ENCODE data around the gene RTP5.
"Not testable (repeated sequence)": the region's sequence is repeated elsewhere in the genome, so short reads cannot be mapped to it uniquely, and the experiment has no call there.

Gene RTP5

DNA sequence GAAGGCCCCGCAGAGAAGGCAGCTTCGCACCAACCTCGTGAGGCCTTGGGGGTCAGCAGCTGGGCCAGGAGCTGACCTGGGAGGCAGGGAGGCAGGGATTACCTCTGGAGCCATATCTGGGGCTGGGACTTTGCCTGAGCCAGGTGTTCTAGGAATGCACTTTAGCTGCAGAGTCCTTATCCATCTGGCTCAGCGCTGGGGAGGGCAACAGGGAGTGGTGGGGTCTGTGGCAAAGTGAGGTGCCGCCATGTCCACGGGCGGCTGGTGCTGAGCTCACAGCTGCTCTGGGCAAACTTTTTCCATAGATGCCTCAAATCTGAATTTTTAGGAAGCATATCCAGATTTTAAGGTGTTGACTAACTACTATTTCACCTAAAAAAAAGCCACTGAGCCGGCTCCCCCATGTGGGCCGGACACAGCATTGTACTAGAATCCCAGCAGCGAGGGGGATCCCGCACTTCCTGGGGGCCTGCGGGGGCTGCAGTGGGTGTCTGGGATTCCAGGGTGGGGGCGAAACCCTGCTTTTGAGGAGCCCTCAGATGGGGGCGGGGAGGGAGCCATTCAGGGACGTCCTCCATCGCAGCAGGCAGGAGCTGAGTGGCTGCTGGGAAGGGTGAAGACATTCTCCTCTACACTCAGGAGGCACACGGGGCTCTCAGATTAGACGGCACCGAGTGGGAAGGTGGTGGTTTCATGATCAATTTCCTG lies 34.6 kb downstream of the RTP5 start:
- no peak for DNase-seq

GRCh38 chr2:241904791-241905710 lies 35.5 kb downstream of the RTP5 start:
- no peak for DNase-seq

DNA sequence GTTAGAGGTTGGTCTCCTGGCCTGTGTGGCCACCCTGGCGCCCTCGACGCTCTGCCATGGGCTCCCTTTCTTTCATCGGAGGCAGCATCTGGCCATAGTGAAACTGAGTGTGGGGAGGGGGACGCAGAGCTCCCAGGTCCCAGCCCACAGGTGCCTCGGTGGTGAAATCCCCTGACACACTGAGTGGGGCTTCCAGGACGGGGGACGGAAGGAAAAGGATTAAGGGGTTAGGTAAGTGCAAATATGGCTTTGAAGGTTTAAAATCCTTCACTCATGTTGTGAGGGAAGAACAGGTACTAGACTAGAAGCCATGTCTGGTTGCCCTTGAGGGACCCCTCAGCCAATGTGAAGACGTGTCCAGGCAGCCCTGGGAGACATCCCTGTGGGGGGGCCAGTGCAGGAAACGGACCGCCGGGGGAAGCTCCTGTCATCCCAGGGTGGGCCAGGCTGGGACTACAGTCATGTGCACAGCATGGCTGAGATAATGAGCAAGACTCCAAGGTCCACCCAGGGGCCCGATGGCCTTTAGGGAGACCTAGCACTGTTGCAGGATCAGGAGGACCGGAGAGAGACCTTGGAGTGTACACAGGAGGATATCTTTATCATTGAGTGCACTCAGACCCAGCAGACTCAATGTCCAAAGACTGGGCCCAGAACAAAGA lies 36.3 kb downstream of the RTP5 start:
- no peak for DNase-seq

DNA sequence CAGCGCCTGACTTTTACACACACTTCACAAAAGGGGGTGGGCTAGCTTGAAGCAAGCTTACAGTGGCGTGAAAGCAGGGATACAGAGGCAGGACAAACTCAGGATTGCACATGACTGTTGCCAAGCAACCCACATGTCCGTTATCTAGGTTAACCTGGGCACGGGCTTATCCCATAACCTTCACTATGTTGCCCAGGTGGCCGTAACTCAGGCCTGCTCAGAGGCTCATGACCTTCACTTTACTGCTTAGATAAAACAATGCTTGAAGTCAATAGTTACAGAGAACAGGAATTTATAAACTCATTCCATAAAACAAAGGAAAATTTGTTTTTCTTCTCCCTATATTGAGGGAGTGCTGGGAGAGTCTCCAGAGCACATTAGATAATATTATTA lies 36.8 kb downstream of the RTP5 start:
- DNase-seq: not testable (repeated sequence)

DNA sequence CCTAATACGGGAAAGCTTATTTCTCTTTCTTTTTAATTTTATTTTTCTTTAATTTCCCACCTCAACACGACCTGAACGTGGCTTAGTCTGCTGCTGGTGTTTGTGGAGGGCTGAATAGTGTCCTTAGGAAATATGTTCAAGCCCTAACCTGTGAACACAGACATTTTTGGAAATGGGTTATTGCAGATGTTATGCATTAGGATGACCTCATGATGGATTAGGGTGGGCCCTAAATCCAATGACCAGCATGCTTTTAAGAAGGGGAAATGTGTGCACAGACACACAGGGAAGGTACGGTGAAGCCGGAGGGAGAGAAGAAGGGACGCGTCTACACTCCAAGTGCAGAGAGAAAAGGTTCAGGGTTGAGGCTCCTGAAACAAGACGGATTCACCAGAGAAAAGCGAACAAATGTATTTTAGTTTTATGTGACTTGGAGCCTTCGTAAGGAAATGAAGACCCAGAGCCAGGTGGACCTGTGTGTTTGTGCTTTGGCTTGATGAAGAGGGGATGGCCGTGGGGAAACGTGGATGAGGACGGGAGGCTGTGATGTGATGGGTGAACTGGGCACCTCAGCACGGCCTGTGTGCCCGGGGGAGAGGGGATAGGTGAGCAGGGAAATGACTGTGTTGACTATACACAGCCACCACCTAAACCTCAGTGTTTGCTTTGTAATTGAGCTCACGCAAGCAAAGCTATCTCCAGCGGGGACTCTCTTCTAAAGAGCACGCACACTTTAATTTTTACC lies 37.5 kb downstream of the RTP5 start:
- no peak for DNase-seq

DNA sequence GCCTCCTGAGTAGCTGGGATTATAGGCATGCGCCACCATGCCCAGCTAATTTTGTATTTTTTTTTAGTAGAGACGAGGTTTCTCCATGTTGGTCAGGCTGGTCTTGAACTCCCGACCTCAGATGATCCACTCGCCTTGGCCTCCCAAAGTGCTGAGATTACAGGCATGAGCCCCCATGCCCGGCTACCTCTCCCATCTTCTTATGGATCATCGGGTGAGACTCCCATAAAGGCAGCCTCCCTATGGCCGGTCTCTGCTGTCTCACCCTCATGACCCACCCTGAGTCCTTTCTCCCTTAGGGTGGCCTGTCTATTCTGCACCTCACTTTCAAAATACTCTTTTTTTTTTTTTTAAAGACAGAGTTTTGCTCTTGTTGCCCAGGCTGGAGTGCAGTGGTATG lies 38.3 kb downstream of the RTP5 start:
- DNase-seq: not testable (repeated sequence)

- DNase-seq: no peak
These were observed 39.3 kb downstream of the RTP5 start for GRCh38 chr2:241908686-241909420.

GRCh38 chr2:241909769-241910168 lies 40.2 kb downstream of the RTP5 start:
- DNase-seq: no peak

- no peak for DNase-seq
These were observed 41.3 kb downstream of the RTP5 start for GRCh38 chr2:241910604-241911520.

DNA sequence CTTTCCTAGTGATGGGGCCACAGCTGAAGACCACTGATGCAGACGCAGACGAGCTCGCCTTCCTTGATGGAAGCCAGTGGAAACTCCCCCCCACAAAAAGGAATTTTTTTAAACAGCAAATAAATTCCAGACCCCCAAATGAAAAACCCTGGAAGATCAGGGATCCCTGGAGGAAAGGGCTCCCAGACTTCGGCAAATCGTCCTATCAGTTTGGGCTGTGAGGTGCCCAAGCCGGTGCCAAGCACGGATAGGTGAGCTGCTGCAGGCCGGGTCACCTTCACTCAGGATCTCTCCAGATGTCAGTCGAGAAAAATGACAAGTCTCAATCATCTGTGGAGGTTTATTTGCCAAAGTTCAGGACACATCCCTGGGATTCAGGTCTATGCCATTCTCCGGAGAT lies 42.0 kb downstream of the RTP5 start:
- DNase-seq: no peak

DNA sequence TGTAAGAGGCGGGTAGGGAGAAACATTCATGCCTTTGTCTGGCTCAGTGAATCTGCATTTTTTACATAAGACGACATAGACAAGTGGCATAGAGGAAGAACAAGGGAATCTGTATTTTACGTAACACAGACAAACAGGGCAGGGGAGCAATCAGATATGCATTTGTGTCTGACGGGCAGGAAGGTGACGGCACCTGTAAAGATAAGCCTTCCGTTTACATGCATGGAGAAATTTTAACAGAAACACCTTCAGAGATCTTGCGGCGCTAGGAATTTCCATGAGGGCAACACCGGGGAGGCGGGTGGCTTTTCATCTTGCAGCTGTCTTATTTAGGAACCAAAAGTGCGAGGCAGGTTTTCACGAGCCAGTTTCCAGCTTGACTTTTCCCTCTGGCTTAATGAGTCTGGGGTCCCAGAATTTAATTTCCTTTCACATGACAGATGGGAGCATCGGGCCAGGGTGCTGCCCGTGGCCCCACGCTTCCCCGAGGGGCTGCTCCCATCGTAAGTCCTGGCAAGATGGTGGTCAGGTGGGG lies 42.6 kb downstream of the RTP5 start:
- no peak for DNase-seq

- DNase-seq: no peak
These were observed 44.2 kb downstream of the RTP5 start for GRCh38 chr2:241913703-241914102.

GRCh38 chr2:241914542-241914941 lies 45.0 kb downstream of the RTP5 start:
- DNase-seq: no peak

DNA sequence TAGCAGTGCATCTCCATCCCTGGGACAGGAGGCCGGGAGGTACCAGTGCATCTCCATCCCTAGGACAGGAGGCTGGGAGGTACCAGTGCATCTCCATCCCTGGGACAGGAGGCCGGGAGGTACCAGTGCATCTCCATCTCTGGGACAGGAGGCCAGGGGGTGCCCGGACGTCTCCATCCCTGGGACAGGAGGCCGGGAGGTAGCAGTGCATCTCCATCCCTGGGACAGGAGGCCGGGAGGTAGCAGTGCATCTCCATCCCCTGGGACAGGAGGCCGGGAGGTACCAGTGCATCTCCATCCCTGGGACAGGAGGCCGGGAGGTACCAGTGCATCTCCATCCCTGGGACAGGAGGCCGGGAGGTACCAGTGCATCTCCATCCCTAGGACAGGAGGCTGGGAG lies 52.1 kb downstream of the RTP5 start:
- not testable (repeated sequence) for DNase-seq

DNA sequence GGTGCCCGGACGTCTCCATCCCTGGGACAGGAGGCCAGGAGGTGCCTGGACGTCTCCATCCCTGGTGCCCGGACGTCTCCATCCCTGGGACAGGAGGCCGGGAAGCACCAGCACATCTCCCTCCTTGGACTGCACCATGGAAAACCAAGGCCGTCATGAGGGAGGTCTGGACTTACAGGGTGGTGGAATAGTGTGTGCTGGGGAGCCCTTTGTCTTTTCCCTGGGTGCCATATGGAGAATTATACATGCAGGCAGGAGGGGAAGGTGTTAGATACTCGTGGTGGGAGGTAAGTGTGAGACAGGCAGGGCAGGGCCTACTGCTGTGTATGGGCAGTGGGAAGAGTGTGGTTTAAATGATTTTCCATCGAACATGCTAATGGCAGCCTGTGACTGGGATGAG lies 52.9 kb downstream of the RTP5 start:
- no peak for DNase-seq

GRCh38 chr2:241922816-241923601 lies 53.5 kb downstream of the RTP5 start:
- DNase-seq: not testable (repeated sequence)
